Kidney (tissue), 14 donors: Measurements from ENCODE around the gene WWC2. TPM values are rescaled to one million over a fixed set of nuclear protein-coding genes. Genes with fewer than 3 reads are reported as not detected.

Experiments
- DNase-seq, 5 donors: peaks; one replicate each; pipeline ENCODE4 v3.0.0-alpha.2; 2013 to 2020
- FAIRE-seq: peaks from 2 replicates; lab custom pipeline; 2012; peaks lifted over from hg19 to GRCh38; lab: Jason Lieb, UNC
- H3K27ac ChIP-seq, 2 donors: one replicate each; pipeline ENCODE4 v1.7.0; 2013; ENCODE audit warnings: low read depth in 2 of 2, low read length in 2 of 2, inconsistent platforms in 1 of 2
- H3K27me3 ChIP-seq: one replicate; pipeline ENCODE4 v1.7.1; 2013; ENCODE audit warnings: low read length, inconsistent platforms; ENCODE audit not compliant: control insufficient read depth, insufficient read depth
- H3K36me3 ChIP-seq, 3 donors: one replicate each; pipeline versions ENCODE4 v1.7.0 to v1.7.1; 2013; ENCODE audit warnings: low read length in 3 of 3, control low read depth in 1 of 3, inconsistent platforms in 1 of 3; ENCODE audit not compliant: insufficient read depth in 3 of 3, control insufficient read depth in 2 of 3
- H3K4me1 ChIP-seq, 3 donors: one replicate each; pipeline versions ENCODE4 v1.7.0 to v1.7.1; 2013; ENCODE audit warnings: low read length in 3 of 3, inconsistent platforms in 1 of 3, low read depth in 1 of 3; ENCODE audit not compliant: control insufficient read depth in 2 of 3, insufficient read depth in 2 of 3
- H3K4me3 ChIP-seq, 3 donors: one replicate each; pipeline versions ENCODE4 v1.7.0 to v1.8.1; 2013; ENCODE audit warnings: low read length in 3 of 3, control low read depth in 1 of 3, inconsistent platforms in 1 of 3
- H3K9ac ChIP-seq, 3 donors: one replicate each; pipeline versions ENCODE4 v1.7.0 to v1.7.1; 2013; ENCODE audit warnings: low read length in 3 of 3, control low read depth in 1 of 3, inconsistent platforms in 1 of 3
- H3K9me3 ChIP-seq, 3 donors: one replicate each; pipeline versions ENCODE4 v1.7.0 to v1.7.1; 2013; ENCODE audit warnings: low read length in 3 of 3, control low read depth in 1 of 3, inconsistent platforms in 1 of 3; ENCODE audit not compliant: control insufficient read depth in 2 of 3, insufficient read depth in 1 of 3
- intact Hi-C: fragments of 100-400 bp; cut with DNase I; formaldehyde crosslinking; loops from one replicate; pipeline ENCODE4 v1.11.1; 2022
- polyA plus RNA-seq: library from polyadenylated mRNA; stranded (reverse); fragments of 350-450 nt; fragmentation: Illumina TruSeq; extraction: RNeasy Lipid Tissue Mini Kit (QIAGEN cat#74804); gene quantifications from one replicate; pipeline ENCODE4 v1.2.3, GENCODE V29; 2014; ENCODE audit warnings: low read depth, low replicate concordance; ENCODE audit not compliant: insufficient read depth
- total RNA-seq: library from RNA; stranded (reverse); fragmentation: NEBNext Ultra II Directional; extraction: Animal tissue kit (Norgen Biotek cat#: 25700); gene quantifications from one replicate; pipeline ENCODE4 v1.2.1, GENCODE V29; 2021
- TF ChIP-seq, protein P1 (sequence below): IDR thresholded peaks from 3 replicates; pipeline ENCODE4 v1.5.1; 2012; ENCODE audit warnings: mild to moderate bottlenecking, moderate library complexity, borderline replicate concordance; ENCODE audit not compliant: insufficient read depth; ENCODE audit errors: extremely low read depth
- donor health status: control.
- donor health status: control.
- donor health status: control.
- donor health status: control.
- donor health status: control.
- donor health status: DM: yes; HTN: yes; CAD: no.
- donor health status: Normal renal cell carcinoma (clear cell type).

WWC2 gene
- total and polyA plus RNA-seq, 2 donors from 2014 or later: 10.1 to 59.6 TPM

GRCh38 chr4:183300070-183300469 is 201.0 kb downstream of the WWC2 start:
- Histone ChIP-seq H3K27me3 (no peaks in the 10 kb centered on the region), H3K9ac (no peak overlapping the region), H3K4me1 (no peaks in the 10 kb centered on the region), H3K9me3 (no peaks in the 10 kb centered on the region), H3K27ac (no peak overlapping the region), H3K36me3 (peaks cover 0 to 6% (median 4%) of the 10 kb centered on the region in 3 donors), H3K4me3 (no peak overlapping the region)
- no peak for DNase-seq
- TF ChIP-seq, protein P1, sequence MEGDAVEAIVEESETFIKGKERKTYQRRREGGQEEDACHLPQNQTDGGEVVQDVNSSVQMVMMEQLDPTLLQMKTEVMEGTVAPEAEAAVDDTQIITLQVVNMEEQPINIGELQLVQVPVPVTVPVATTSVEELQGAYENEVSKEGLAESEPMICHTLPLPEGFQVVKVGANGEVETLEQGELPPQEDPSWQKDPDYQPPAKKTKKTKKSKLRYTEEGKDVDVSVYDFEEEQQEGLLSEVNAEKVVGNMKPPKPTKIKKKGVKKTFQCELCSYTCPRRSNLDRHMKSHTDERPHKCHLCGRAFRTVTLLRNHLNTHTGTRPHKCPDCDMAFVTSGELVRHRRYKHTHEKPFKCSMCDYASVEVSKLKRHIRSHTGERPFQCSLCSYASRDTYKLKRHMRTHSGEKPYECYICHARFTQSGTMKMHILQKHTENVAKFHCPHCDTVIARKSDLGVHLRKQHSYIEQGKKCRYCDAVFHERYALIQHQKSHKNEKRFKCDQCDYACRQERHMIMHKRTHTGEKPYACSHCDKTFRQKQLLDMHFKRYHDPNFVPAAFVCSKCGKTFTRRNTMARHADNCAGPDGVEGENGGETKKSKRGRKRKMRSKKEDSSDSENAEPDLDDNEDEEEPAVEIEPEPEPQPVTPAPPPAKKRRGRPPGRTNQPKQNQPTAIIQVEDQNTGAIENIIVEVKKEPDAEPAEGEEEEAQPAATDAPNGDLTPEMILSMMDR: no peak
- intact Hi-C loops: no loop called here
- FAIRE-seq: no peak

DNA sequence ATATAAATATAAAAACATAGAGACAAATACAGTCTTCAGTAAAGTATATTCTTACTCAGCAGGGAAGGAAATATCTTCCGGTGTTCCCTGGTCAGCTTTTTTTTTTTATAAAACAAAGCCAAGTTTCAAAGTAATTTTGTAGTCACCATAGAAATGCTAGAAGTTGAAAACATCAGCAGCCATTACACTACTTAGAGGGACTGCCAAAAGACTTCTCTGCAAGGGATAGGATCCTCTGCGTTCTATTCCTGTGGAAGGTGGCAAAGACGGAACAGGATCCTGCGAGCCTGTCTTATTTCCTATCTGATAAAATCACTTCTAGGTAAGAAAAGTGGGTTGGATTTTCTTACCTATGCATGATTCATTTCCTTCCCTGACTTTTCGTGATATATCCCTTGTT is 201.6 kb downstream of the WWC2 start:
- H3K9me3 ChIP-seq: no peaks in the 10 kb centered on the region
- H3K4me1 ChIP-seq: no peaks in the 10 kb centered on the region
- no peak overlapping the region for H3K27ac ChIP-seq
- DNase-seq: no peak
- intact Hi-C loops: no loop called here
- FAIRE-seq: no peak
- no peaks in the 10 kb centered on the region for H3K27me3 ChIP-seq
- H3K36me3 ChIP-seq: peaks cover 0 to 6% (median 0%) of the 10 kb centered on the region in 3 donors
- no peak overlapping the region for H3K4me3 ChIP-seq
- no peak overlapping the region for H3K9ac ChIP-seq
- TF ChIP-seq, protein P1: no peak

GRCh38 chr4:183303301-183303700 is 204.2 kb downstream of the WWC2 start:
- TF ChIP-seq, protein P1: no peak
- H3K9me3 ChIP-seq: no peaks in the 10 kb centered on the region
- intact Hi-C loops: no loop called here
- H3K27me3 ChIP-seq: no peaks in the 10 kb centered on the region
- DNase-seq: no peak
- H3K4me1 ChIP-seq: no peaks in the 10 kb centered on the region
- no peak for FAIRE-seq
- no peak overlapping the region for H3K27ac ChIP-seq
- peaks cover 0 to 6% (median 0%) of the 10 kb centered on the region in 3 donors for H3K36me3 ChIP-seq
- no peak overlapping the region for H3K9ac ChIP-seq
- H3K4me3 ChIP-seq: no peak overlapping the region

DNA sequence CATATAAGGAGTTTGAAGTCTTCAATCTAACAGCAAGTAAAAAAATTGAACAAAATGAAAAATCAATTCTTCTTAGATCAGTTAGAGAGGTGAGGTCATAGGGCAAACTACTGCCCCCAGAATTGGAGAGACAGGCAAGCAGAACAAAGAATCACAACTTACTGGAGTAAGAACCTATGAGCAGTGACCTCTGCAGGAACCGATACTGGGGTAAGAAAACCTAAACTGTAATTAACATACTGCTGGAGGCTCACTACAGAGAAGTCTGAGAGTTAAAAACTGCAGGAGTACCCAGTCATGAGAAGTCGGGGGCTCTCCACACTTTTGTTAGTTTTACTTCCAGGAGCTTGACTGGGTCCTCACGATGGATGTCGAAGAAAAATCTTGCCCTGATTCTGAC is 205.0 kb downstream of the WWC2 start:
- FAIRE-seq: no peak
- no peaks in the 10 kb centered on the region for H3K27me3 ChIP-seq
- H3K9me3 ChIP-seq: no peaks in the 10 kb centered on the region
- H3K4me3 ChIP-seq: no peak overlapping the region
- TF ChIP-seq, protein P1: no peak
- H3K4me1 ChIP-seq: no peaks in the 10 kb centered on the region
- H3K27ac ChIP-seq: no peak overlapping the region
- peaks cover 0 to 5% (median 0%) of the 10 kb centered on the region in 3 donors for H3K36me3 ChIP-seq
- no peak for DNase-seq
- intact Hi-C loops: no loop called here
- no peak overlapping the region for H3K9ac ChIP-seq
